GM18868 (cell line): Measurements from ENCODE around the gene NPIPA8.
"Not testable (repeated sequence)": the region's sequence is repeated elsewhere in the genome, so short reads cannot be mapped to it uniquely, and the experiment has no call there.

Source experiments
- ATAC-seq: cut with Tn5 transposase; IDR thresholded peaks from one replicate; pipeline ENCODE4 v1.9.1; 2021; ENCODE audit warnings: mild to moderate bottlenecking, moderate library complexity; ENCODE audit not compliant: unreplicated experiment

NPIPA8 gene

GRCh38 chr16:18280319-18280718 lies 56.2 kb downstream of the NPIPA8 start:
- not testable (repeated sequence) for ATAC-seq

GRCh38 chr16:18276756-18277155 lies 59.8 kb downstream of the NPIPA8 start:
- not testable (repeated sequence) for ATAC-seq

GRCh38 chr16:18270171-18270570 lies 66.4 kb downstream of the NPIPA8 start:
- ATAC-seq = not testable (repeated sequence)
